G401 (cell line): ENCODE results near the gene TBXA2R. TPM values are rescaled to one million over a fixed set of nuclear protein-coding genes. Genes with fewer than 3 reads are reported as not detected.
A peak's percentile ranks its signal among the peaks of the same experiment; 100 is the strongest.
"Not testable (repeated sequence)": the region's sequence is repeated elsewhere in the genome, so short reads cannot be mapped to it uniquely, and the experiment has no call there.

ENCODE experiments used
- DNase-seq: peaks from one replicate; pipeline ENCODE4 v3.0.0-alpha.2; 2015; ENCODE audit warnings: low spot score
- in situ Hi-C: cut with HindIII; loops from 2 replicates; pipeline ENCODE4 v1.10.0; 2016; ENCODE audit warnings: low sequenced_read_pairs, mixed read lengths
- total RNA-seq: library from RNA; depleted of rRNA; stranded (reverse); fragments of >200 nt; shearing (Covaris generic); gene quantifications from 2 replicates; pipeline ENCODE4 v1.2.3, GENCODE V29; 2014

TBXA2R gene
- total RNA-seq, 1 experiment from 2014 or later: 9.7 TPM

DNA sequence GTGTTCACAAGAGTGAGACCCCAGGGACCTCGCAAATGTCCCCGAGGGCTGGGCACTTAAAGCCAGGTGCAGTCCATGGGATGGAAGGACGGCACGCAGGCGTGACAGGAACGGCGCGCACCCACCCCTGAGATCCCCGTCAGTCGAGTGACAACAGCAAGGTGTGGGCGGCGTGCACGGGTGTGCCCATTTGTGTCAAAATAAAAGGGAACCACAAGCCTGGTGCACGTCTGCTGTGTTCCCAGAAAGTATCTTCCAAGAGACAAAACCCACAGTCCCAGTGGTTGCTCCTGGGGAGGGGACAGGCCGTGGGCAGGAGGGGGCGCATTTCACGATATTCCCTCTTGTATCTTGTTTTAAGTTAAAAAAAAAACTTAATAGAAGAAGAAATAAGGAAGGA lies 35.6 kb upstream of the TBXA2R start:
- no peak for DNase-seq
- in situ Hi-C loops: no loop called here

DNA sequence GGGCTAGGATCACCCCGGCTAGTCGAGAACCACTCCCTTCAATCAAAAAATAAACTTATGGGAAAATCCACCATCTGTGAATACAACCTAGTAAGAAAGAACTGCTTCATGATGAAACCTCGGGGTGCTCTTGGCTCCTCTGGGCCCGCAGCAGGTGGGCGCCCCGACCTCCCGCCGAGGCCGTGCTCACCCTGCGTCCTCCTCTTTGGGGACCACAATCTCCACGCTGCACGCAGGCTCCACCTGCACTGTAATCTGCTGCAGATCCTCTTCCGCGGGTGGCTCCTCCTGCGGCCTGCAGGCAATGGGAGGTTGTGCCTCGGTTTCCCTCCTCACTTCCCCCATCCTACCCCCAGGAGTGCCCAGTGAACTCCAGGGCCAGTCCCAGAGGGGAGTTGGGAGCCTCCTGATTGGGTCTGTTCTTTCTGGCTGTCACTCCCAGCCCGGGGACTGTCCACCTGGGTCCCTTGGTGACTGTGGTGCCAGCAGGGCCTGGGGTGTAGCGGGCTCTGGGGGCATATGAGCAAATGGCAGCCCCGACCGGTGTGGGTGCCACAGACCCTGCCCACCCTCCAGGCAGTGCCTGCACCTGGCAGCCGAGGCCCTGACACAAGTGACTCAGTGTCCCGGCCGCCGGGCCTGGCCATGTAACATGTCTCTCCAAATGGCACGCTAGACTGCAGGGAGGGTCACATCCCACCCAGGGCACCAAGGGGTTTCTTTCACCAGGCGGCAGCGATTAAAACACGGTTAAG lies 35.0 kb upstream of the TBXA2R start:
- in situ Hi-C loops: no loop called here
- DNase-seq: no peak

DNA sequence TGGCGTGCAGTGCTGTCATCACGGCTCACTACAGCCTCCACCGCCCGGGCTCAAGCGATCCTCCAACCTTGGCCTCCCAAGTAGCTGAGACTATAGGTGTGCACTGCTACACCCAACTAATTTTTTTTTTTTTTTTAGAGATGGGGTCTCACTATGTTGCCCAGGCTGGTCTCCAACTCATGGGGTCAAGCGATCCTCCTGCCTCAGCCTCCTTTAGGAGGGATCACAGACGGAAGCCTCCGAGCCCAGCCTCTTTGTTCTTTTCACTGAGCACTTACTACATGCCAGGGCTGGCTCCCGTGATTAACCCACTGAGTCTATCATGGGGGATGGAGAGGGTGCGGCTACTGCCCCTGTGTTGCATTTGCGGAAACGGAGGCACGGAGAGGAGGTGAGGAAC lies 32.8 kb upstream of the TBXA2R start:
- in situ Hi-C loops: no loop called here
- no peak for DNase-seq

DNA sequence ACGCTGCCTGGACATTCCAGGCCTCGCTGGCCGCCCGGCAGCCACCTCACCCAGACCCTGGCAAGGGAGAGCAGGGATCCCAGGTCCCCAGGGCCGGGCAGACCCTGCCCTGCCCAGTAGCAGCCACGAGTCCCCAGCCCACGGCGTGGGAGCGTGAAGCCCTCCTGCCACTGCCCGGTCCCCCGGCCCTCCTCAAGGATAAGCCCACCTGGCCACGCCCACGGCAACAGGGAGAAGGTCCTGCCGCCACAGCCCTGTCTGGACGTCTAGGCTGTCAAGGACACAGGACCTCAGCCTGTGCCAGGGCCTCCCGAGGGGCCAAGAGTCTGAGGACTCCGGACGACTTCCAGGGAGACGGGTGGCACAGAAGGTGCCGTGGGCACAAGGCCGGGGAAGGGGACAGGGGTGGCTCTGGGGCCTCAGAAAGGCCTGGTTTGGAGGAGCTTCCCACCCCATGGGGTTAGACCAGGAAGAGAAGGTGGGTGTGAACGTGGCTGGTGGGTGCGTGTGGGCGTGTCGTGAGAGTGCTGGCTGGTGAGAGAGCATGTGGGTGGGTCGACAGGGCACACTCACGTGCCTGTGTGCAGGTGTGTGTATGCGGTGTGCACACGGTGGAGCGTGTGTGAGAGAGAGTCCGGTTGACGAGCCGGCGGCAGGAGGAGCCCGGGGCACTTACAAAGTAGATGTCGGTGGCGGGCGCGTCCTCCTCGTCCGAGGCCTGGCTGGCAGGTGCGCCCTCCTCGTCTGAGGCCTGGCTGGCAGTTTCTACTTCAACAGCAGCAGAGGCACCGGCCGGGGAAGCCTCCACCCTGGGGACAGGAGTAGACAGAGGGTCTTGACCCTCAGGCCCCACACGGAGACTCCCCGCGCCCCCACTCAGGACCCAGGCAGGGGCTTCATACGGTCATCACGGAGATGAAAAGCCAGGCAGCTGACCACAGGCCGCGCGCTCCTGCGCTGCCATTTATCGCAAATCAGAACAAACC lies 31.8 kb upstream of the TBXA2R start:
- in situ Hi-C loops: no loop called here
- DNase-seq: no peak

DNA sequence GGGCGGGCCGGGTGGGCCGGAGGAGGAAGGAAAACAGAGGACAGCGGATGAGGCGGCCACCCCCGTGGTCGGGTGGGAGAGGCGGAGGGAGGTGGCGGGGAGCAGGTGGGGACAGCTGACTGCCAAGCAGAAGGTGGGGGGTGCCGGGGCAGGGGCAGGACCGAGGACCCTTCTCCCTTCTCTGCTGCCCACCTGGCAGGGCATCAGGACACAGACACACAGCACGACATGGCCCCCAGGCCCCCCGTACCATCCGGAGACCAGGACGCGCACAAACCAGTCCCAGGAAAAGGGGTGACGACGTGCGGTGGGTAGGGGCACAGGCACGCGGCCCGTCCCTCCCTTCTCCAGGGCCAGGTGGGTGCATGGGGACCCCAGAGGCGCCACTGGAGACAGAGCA lies 30.9 kb upstream of the TBXA2R start:
- in situ Hi-C loops: no loop called here
- DNase-seq: no peak

DNA sequence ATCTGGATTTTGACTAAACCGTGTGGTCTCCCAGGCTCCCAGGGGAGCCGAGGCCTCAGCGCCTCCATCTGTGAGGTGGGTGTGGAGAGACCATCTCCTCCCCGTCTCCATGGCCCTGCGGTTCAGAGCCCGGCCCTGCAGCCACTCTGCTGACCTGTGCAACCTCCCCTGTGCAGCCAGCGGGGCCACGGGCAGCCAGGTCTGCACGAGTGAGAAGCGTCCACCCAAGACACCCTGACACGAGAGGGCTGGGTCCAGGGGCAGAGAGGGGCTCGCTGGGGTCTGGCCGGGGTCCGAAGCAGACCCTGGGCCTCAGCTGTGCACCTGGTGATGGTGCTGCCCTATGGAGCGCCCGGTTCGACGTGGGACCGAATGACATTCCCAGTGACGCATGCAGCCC lies 30.3 kb upstream of the TBXA2R start:
- no peak for DNase-seq
- in situ Hi-C loops: no loop called here

DNA sequence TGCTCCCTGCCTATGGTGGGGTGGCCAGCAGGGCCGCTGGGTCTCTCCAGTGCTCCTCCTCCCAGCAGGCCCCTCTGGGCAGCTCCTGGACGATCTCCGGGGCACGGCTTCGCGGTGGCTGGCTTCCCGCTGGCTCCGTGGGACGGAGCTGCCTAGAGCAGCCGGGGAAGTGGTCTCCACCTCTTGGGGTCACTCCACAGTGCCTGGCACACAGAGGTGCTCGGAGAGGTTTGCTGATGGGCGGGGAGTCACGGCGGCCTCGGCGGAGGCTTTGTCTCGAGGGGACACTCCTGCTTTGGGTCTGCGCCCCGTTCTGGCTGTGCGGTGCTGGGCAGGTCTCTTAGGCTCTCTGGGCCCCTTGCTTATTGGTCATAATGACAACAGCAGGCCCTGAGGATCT lies 29.8 kb upstream of the TBXA2R start:
- in situ Hi-C loops: no loop called here
- no peak for DNase-seq

DNA sequence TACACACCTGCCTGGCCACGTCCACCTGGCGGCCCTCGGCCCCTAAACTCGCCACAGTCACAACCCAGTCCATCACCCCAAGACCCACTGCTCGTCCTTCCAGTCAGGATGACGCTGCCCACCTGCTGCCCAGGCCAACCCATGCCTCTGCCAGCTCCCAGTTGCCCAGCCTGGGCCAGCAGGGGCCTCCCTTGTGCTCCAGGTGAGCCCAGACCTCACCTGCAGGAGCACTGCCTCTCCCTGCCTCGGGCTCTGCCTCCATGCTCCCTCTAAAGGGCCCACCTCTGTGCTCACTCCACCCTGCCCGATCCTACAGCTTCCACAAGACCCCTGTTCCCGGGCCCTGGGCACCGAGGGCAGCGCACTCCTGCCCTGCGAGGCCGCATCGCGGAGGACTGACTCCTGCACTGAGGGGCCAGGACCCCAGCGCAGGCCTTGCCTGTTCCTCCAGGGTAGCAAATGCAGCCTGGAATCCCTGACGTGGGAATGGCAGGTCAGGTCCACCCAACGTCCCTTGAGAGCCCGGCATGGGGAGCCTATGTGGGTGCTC lies 27.9 kb upstream of the TBXA2R start:
- no peak for DNase-seq
- in situ Hi-C loops: no loop called here

DNA sequence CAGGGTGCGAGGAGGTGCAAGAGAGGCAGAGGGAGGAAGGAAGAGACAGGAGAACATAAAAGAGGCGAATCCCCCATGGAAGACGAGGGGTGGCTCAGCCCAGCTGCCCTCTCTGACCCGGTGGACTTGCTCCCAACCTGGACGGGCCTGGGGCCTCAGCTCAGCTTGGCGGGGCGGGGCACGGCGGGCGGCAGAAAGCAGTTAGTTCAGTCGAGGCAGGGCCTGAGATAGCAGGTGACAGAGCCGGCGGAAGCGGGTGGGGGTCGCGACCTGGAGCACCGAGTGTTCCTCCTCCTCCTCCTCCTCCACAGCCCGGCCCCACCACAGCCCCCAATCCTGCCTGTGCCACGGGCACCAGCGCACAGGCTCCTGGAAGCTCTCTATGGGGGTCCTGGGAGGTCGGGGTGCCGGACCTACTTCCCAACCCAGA lies 26.9 kb upstream of the TBXA2R start:
- in situ Hi-C loops: no loop called here
- DNase-seq: no peak

DNA sequence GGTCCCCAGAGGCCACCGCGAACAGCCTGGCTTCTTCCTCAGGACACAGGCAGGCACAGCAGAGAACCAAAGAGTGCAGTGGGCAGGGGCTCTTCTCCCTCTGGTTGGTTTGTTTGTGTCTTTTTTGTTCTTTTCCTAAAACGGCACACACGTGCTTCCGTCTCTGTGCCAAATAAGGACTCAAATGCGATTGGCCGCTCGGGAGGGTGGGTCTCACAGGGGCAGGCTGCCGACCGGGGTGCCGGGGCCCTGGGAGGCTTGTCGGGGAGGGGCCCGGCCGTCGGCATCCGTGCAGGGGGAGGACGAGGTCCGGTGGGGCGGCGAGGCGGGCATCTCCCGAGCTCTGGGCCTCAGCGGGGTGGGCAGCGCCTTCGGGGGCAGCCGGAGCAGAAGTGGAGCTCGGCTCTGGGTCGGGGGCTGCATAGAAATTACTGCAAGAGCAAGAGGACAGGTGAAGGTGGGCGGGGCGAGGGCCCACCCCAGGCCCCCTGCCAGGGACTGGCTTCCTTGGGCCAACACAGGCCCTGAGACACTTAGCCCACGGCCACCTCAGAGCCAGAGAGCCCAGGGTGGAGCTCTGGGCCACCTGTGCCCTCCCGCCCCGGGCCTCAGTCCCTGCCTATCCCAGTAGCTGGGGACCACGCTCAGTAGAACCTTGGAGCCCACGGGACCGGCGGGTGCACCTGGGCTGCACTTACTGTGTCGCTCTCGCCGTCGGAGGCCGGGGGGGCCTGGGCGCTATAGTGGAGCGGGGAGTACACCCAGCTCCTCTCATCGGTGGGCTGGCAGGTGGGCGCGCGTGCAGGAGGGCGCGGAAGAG lies 26.3 kb upstream of the TBXA2R start:
- DNase-seq: no peak
- in situ Hi-C loops: no loop called here

DNA sequence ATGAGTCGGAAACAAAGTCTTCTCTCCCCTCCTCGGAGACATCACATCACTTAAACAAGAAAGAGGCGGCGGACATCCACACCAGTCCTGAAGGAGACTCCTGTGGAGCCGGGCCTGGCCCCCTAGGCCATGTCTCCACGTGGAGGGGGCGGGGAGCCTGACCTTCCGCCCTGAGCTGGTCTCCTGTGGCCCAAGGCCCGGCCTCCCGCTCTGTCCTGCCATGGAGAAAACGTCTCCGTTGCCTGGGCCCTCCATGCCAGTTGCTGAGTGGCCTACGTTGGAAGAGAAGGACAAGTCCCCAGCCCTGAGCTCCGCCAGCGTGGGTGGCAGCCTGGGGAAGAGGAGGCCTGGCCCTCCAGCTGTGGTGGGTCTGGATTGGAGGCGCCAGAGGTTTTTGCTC lies 25.4 kb upstream of the TBXA2R start:
- in situ Hi-C loops: no loop called here
- no peak for DNase-seq

DNA sequence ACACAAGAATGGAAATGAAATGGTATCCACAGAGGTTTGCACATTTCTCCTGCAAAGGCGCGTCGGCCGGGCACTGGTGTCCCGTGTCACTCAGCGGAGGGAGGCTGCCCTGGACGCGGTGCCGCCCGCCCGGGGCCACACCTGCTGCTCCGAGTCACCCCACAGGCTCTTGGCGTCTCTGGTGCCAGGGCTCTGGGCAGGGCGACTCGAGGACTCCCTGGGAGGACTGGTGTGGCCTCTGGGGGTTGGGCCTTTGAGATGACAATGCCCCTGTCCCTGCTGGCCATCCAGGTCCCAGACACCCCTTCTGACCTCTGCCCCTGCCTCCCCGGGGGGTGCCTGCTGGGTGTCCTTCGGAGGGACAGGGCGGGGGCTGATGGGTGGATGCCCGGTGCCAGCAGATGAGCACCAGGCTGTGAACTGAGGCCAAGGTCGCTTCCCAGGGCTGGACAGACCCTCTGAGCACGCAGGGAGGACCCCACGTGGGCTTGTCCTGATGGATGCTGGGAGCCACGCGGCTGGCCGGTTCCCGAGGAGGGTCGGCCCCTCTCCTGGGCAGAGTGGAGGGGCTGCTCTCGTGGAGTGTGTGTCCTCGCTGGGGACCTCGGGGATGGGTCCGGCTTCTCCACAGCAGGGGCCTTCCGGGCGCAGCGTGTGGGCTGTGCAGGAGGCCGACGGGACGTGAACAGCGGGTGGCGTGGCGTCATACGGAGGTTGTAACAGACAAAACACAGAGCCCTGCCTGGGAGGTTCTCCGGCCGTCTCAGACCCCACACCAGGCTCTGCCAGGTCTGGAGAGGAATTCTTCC lies 24.6 kb upstream of the TBXA2R start:
- in situ Hi-C loops: no loop called here
- no peak for DNase-seq

DNA sequence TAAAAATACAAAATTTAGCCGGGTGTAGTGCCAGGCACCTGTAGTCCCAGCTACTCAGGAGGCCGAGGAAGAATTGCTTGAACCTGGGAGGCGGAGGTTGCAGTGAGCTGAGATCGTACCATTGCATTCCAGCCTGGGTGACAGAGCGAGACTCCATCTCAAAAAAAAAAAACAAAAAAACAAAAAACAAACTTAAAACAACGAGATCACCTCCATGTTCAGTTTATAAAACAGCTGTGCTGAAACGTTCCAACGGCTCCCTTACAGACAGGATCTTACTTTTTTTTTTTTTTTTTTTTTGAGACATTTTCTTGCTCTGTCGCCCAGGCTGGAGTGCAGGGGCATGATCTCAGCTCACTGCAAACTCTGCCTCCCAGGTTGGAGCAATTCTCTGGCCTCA lies 22.1 kb upstream of the TBXA2R start:
- in situ Hi-C loops, DNase-seq: not testable (repeated sequence)

DNA sequence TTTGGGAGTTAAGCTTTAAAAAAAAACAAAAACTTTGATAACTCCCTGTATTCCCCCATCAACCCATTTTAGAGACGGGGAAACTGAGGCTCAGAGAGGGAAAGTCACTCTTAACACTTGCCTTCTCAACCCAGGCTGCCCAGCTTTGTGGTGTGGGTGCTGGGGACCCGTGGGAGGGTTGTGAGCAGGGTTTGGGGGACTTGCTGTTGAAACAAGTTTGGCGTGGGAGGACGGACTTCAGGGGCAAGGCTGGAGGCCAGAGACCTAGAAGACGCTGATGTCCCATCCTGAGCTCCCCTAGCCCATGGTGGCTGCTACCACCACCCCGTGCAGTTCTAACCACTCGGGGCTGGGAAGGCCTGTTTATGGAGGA lies 20.7 kb upstream of the TBXA2R start:
- no peak for DNase-seq
- in situ Hi-C loops: no loop called here

DNA sequence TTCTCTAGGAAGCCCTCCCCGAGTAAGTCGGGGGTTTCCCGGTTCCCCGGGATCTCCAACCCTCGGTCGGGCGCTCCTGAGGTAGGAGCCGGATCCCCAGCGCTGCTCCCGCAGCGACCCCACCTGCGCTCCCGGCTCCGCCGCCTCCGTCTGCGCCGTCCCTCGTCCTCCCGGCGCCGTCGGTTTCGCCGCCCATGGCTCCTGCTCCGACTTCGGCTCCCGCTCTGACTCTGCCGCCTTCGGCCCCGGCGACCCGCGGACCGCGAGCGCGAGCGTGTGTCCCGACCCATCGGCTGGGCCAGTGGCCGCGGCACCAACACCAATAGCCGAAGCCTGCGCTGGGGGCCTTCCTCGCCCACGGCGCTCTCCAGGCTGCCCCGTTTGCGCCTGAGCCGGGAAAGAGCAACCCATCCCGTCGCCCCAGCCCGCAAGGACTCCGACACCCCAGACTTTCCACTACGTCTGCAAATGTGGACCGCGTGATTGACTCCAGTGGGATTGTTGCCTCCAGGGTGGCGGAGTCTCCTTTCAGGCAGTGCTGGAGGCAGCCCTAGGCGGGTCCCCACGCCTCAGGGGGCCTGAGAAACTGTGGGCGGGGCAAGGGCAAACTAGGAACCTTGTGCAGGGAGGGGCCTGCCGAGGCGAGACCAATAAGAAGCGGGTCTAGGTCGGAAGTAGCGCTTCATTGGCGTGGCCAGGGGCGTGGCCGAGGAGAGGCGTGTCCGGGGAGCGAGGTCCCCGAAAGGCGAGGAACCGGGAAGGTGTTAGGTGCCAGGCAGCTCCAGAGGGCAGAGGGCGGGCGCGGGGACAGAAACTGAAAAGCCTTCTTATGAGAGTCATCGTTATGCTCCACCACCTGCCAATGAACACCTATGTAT lies 20.0 kb upstream of the TBXA2R start, which contains the start of gene CACTIN:
CACTIN (minus strand) TSS at position 318 of the 878 bp plus-strand sequence; CDS start at position 290, 28 bp downstream.
- DNase-seq: peak; percentile 98
- in situ Hi-C loops: no loop called here

DNA sequence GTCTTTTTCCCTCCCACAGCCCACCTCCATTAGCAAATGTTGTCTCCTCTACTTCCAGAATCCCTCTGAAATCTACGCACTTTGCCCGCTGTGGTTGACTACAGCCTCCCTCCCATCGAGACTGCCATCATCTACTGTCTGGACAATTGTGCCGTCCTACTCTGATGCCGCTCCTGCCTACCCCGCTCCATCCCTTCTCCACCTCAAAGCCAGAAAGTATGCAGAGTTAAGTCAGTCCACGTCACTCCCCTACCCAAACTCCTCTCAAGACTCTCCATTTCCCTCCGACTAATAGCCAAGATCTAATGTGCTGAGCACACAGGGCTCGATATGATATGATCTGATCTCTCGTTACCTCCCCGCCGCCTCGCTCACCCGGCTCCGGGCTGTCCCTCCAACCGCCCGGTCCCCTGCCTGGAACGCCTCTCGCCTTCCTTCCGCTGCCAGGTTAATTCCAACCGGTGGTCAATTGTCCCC lies 19.4 kb upstream of the TBXA2R start:
- in situ Hi-C loops: no loop called here

DNA sequence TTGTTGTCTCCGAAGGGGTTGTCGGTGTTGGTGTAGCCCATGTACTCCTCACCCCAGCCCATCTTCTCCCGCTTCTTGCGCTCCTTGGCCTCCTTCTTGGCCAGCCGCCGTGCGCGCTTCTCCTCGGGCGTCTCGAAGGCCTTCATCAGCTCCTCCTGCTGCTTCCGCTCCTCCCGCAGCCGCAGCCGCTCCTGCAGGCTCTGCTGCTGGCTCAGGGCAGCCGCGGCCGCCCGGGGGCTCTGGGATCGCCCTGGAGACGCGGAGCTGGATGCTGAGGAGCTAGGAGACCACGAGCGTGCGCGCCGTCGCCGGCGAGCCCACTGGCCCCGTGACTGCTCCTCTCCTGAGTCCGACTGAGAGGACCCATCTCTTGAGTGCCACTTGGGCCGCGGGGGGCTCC lies 17.0 kb upstream of the TBXA2R start:
- in situ Hi-C loops: loop anchor here (5.0 kb wide), 1 partner anchor 46 kb away; no protein-coding TSS in a partner anchor
- no peak for DNase-seq

More for the DNA sequence above, 19.4 kb upstream of the TBXA2R start:
- DNase-seq: no peak
